NCI-H226 (cell line): ENCODE results near the gene ASB1.
A peak's percentile ranks its signal among the peaks of the same experiment; 100 is the strongest.
"Not testable (repeated sequence)": the region's sequence is repeated elsewhere in the genome, so short reads cannot be mapped to it uniquely, and the experiment has no call there.

Experiments used
- DNase-seq: peaks from one replicate; pipeline ENCODE4 v3.0.0-alpha.2; 2015

Gene ASB1

DNA sequence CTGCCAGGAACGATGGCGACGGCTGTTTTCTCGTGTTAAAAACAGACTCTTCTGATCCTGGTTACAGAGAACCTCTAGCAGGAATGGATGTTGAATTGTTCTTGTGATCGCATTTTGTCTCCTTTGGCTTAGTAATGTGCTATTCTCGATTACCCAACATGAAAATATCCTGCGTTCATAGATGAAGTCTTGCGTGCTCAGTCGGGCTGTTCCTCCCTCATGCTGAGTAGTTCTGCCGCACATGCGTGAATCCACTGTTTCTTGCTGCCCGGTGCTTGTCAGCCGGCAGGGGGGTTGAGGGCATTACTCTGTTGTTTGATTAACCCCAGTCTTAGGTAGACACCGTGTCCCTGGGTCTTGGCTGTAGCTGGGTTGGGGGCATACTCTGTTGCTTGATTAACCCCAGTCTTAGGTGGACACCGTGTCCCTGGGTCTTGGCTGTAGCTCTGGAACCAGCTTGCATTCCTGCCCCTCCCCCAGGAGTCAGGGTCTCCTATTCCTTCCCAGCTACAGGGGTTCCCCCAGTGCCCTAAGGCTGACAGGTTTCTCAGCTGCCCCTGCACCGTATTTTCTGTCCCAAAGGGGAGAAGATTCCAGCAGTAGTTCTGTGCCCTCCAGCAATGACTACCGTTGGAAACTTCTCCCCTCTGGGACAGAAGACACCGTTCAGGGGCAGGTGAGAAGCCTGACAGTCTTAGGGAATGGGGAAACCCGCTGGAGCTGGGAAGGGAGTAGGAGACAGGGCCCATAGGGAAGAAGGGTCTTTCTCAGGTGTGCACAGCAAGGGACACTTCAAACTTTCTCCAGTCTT, 22.1 kb upstream of the ASB1 start:
- no peak for DNase-seq

DNA sequence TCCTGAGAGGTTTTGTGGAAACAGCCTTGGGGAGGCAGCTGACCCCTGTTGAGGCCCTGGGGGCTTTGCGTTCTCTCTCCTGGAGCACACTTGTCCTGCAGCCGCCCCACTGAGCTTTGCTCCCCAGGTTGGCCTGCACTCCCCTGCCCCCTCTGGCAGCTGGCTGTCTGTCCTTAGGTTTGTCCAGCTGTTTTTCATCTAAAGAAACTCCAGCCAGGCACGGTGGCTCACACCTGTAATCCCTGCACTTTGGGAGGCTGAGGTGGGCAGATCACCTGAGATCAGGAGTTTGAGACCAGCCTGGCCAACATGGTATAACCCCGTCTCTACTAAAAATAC, 21.5 kb upstream of the ASB1 start:
- not testable (repeated sequence) for DNase-seq

DNA sequence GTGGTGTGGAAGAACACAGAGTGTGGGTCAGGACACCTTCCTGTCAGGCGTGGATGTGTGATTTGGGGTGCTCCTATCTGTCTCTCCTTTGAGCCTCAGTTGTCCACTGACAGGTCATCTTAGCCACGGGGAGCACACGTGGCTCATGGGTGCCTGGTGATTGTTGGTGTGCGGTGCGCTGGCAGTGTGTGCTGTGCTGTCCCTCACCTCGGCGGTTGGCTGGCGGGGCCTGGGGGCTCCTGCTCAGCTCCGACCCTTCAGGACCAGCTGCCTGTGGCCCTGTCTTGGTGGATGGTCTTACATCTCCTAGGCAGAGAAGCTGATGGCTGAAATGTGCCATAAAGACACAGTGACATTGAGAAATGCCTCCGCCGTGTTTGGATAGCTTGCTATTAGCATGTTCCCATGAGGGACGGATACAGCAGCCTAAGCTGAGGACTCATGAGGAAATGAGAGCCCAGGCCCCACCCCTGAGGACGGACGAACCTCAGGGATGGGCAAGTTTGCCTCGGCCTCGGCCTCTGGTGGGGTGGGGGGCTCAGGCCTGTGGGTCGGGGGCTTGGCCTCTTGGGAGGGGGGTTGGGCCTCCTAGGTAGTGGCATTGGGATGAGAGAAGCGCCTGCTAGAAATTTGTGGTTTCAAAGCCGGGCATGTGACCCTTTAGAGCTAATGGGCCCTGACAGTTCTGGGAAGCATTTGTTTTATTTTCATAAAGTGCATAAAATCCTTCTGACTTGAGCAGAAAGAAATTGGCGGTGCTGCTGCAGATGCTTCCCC, 20.3 kb upstream of the ASB1 start:
- DNase-seq = no peak

DNA sequence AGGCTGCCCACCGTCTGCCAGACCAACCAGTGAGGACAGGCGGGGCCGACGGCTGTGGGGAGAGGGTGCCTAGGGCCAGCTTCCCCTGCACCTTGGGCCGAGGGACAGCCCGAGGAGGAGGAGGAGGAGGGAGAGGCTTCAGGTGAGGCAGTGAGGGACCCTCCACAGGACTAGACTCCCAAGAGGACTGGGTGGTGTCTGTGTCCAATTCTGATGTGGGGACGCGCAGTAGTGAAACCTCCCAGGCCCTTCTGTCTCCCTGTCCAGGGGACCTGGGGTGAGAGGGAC, 19.8 kb upstream of the ASB1 start:
- DNase-seq = no peak

DNA sequence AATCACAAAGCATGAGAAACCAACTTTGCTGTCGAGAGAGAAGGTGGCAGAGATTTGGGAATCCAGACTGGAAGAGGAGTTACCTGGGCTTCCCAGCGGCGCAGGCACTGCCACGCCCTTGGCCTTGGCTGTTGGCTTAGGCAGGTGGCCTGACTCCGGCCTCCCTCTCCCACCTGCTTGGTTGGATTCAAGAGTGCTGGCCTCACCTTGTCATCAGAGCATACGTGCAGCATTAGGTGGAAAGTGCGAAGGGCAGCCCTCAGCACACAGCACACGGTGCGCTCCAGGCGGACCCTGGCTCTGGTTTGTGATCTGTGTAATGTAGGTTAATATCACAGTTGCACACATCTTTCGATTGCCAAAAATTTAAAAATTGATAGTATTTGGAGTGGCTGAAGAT, 19.2 kb upstream of the ASB1 start:
- DNase-seq = no peak

DNA sequence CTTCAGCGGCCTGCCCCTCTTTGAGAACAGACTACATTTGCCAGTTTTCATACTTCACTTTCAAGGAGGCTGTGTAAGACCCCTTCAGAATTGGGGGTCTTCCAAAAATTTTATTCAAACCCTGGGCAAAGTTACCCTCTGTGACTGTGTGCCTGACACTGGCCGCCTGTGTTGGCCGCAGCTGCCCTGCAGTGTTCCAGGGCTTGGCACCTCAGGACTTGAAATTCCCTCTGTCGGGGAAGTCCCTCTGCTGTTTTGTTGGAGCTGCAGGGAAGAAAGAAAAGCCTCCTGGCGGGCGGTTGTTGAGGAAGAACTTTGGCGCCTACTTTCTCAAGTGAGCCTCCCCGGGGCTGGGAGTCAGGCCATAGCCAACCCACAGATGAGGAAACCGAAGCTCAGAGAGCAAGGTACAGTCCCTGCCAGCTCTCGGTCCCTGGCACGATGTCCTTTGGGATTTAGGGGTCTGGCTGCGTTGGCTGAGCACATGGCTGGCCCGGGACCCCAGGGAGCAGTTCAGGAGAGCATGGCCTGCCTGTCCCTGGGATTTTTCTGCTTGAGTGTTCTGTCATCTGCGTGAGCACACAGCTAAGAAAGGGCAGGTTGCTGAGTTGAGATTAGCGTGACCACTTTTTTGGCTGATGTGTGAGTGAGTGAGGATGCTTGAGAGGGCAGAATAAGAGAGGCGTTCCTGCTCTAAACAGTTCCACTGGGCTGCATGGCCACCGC, 17.9 kb upstream of the ASB1 start:
- no peak for DNase-seq

DNA sequence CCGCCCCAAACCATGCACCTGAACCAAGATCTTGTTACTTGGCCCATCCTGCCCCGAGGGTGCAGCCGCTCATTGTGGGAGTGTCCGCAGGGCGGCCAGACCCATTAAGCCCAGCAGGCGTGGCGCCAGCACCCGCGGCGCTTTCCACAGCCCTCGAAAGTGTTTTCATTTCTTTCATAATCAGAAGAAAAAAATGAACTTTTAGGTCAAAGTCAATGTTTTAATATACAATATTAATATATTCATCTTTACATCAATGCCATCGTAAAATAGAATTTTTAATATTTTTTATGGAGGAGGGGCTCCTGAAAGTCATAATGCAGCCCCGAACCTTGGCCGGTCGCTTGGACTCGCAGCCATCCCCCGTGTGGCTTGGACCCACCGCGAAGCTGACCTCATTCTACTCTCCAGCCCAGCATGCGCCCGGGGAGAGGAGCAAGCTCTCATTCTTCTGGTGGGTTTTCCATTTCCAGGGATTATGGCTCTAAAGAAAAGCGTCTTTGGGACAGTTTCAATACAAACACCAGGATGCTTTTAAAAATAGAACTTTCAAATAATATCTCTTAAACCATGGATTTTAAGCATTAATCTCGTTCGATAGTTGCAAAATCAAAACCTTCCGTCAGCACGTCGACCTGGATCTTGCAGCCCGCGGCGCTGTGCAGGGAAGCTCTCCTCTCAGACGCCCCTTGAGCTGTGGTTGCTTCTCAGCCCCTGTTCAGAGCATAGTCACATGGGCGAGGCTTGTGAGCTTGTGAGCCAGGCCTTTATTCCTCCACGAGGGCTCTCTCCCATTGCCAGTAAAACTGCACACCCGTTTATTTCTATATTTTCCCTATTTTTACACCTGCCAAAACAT, 17.2 kb upstream of the ASB1 start:
- no peak for DNase-seq

DNA sequence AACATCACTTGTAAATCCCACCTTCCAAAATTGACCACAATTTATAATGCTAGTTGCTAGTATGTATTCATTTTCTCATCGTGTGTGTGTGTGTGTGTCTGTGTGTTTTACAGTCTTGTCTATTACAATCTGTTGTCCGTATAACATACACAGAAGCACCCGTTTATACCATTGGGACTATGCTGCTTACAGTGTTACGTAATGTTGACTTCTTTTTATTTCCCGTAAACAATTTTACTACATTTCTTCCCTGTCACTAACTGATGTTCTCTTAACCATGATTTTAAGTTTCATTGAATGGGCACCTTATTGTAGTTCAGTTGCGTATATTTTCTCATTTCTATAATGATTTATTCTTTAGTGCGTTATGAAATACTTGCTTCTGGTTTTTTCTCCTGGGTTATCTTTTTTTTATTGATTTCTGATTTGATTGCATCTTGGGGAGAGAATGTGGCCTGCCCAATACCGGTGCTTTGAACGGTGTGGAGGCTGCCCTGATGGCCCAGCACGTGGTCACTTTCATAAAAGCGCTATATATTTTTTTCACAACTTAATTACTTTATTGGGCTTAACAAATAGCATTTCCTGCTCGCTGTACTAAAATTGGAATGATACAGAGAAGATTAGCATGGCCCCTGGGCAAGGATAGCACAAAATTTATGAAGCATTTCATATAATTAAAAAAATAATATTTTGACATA, 14.5 kb upstream of the ASB1 start:
- DNase-seq = no peak

DNA sequence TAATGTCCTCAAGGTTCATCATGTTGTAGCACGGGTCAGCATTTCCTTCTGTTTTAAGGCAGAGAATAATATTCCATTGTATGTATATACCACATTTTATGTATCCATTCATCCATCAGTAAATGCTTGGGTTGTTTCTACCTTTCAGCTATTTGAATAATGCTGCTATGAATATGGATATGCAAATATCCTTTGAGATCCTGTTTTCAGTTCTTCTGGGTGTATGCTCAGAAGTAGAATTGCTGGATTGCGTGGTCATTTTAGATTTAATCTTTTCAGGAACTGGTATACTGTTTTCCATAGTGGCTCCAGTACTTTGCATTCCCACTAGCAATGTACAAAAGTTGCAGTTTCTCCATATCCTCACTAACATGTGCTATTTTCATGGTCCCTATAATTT, 13.4 kb upstream of the ASB1 start:
- no peak for DNase-seq

DNA sequence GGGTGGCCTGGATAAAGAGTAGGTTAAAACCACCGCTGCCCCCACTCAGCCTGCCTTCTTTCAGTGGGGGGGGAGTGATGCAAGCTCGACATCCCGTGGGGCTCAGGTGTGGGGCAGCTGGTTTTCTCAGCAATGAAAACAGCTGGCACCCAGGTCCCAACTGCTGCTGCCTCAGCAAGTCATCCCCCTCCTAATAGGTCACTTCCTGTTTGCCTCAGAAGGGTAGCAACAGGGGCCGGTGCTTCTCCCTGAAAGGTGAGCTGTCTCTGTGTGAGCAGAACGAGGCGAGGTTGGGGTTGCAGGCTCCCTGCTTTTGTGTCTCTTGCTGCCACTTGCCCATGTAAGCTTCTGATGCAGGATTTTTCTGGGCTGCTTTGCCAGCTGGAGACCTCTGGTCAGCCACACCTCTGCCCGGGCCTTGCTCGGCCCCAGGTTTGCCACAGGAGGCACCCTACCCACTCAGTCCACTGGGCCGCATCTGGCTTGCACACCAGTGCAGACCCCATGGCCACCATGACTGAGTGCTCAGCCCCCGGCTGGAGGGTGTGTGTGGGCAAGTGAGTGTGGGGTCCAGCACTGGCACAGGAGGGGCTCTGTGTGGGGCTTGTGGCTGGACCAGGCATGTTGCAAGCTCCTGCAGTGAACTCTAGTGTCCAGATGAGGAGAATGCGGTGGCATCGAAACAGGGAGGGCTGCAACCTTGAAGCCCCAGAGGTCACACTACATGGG, 11.5 kb upstream of the ASB1 start:
- no peak for DNase-seq

DNA sequence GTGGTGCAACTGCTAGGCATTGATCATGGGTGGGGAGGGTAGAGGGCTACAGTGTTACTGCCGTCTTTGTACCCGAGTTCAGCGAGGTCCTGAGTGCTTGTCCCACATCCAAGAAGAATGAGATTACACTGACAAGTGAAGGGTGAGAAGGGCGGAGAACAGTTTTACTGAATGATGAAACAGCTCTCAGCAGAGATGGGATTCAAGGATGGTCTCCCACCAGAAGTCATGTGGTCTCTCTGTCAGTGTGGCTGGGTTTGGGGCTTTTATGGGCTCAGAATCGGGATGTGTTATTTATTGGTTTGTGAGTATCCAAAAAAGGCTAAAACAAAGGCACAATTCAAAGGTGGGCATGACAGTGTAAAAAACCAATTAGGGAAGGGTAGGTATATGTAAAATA, 10.8 kb upstream of the ASB1 start:
- no peak for DNase-seq

DNA sequence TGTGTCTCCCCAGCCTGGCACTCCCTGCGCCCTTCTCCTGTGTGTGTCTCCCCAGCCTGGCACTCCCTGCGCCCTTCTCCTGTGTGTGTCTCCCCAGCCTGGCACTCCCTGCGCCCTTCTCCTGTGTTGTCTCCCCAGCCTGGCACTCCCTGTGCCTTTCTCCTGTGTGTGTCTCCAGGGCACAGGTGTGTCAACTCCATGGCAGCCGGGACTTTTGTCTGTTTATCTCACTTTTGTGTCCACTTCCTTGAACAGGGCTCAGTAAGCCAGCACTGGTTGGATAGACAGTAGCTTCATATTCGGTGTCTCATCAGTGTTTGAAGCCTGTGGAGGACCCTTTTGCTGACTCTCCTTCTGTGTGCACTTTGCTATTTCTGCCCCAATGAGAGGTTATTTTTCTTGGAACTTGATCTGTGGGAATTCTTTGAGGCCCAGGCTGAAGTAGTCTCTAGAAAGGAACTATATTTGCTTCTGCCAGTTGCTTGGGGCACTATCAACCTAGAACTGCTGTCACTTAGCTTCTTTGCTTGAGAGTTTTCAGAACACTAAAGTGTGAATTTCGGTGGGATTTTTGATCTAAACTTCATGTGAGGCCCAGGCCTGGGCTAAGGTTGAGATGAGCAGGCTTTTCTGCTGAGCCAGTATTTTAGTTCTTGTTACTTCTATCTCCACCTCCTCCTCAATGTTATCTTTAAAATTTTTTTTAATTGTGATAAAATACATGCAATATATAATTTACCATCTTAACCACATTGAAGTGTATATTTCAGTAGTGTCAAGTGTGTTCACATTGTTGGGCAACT, 8.3 kb upstream of the ASB1 start:
- DNase-seq = no peak

DNA sequence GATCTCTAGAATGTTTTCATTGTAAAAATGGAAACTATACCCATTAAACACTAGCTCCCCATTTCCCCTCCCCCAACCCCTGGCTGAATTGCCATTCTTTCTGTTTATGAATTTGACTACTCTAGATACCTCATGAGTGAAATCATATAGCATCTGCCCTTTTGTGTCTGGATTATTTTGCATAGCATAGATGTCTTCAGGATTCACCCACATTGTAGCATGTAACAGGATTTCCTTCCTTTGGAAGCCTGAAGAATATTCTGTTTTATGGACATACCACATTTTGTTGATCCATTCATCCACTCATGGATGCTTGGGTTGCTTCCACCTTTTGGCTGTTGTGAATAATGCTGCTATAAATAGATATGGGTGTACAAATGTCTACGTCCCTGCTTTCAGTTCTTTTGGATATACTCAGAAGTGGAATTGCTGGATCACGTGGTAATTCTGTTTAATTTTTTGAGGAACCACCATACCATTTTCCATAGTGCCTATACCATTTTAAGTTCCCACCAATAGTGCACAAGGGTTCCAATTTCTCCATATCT, 7.7 kb upstream of the ASB1 start:
- DNase-seq = no peak

DNA sequence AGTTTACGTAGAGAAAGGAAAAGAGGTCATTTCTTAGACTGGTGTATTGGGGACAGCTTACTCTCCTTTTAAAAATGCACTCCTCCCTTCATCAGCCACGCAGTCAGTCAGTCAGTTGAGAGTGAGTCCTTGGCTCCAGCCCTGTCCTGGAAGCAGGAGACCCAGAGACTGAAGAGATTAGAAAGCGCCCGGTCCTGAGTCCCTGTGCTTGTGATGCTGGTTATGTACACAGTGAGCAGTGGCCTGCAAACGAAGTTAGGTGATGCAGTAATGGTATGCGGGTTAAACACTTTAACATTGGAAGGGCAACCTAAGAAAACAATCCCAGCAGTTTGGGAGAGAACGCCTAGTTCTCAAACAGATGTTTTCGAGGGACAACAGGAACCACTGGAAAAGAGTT, 6.3 kb upstream of the ASB1 start:
- no peak for DNase-seq

DNA sequence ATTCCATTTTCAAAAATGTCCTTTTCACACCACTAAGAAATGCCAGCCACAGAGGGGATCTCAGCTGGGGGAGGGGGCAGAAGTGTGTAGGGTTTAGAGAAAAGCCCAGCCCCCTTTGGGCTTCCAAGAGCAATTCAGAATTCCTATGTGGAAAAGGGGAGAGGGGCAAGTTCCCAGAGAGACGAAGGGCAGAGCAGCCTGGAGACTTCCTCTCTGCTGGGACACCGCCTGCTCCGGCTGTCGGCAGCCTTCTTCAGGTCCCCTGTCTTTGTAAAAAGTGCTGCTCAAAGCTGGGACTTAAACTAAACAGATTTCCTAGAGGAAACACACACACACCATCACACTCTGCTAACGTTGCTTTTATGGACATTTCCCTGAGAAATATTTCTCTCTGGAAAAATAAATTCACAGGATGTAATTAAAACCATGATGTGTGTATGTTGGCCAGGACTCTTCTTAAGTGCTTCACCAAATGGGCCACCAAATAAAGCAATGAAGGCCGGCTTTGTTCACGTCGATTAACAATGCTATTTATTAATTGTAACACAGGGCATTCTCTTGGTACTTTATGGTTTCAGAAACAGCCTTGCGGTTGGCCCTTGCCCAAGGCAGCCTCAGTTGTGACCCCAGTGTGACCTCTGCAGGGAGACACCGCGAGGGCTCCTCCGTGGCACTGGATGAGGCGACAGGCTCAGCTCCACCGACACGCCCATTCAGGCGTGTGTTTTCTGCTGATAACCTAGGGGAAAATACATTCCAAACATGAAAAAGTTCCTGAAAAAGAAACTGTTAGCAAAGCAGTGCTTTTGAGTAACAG, 5.6 kb upstream of the ASB1 start:
- no peak for DNase-seq

DNA sequence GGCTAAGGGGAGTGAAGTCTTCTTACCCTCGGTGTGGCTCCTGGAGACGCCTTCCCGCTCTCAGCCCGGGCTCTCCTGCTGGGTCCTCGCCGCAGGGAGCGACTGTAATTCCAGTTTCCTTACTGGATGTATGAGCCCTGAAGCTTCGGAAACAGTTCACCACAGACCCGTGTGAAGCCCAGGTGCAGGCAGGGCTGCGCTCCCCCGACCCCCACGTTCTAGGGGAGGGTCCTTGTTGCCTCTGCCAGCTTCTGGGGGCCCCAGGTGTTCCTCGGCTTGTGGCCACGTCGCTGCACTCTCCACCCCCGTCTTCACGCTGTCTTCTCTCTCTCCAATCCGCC, 5.1 kb upstream of the ASB1 start:
- DNase-seq = no peak

DNA sequence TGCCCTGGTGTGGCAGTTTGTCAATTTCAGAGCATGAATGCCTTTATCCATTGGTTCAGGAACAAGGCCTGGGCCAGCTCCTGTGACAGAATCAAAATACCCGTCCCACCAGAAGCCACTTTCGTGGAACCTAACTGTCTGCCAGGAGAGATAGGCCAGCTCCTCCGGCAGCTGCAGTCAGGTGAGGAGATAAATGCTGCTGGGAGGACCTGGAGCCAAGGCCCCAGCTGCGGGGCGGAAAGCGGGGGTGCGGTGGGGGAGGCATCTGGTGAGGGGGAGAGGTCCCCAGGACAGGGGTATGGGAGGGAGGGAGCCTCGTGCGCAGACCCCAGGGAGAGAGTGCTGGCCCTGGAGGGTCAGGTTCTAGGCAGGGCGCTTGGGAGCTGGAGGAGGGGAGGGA, 4.4 kb upstream of the ASB1 start:
- no peak for DNase-seq

DNA sequence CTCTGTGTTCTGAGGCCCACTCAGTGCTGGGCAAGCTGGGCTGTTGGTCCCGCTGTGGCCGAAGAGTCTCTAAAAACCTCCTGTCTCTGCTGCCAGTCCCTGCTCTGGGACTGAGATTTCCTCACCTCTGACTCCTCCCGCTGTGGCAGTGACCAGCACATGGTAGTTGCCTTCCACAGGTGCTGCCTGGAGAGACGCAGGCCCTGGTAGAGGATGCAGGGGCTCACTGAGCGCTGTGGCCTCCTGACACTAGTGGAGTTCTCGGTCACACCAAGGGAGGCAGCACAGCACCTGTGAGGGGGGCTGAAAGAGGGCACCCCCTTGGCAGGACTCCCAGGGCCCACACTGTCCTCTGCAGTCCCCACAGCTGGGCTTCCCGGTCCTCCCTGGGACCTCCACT, 3.8 kb upstream of the ASB1 start:
- no peak for DNase-seq

DNA sequence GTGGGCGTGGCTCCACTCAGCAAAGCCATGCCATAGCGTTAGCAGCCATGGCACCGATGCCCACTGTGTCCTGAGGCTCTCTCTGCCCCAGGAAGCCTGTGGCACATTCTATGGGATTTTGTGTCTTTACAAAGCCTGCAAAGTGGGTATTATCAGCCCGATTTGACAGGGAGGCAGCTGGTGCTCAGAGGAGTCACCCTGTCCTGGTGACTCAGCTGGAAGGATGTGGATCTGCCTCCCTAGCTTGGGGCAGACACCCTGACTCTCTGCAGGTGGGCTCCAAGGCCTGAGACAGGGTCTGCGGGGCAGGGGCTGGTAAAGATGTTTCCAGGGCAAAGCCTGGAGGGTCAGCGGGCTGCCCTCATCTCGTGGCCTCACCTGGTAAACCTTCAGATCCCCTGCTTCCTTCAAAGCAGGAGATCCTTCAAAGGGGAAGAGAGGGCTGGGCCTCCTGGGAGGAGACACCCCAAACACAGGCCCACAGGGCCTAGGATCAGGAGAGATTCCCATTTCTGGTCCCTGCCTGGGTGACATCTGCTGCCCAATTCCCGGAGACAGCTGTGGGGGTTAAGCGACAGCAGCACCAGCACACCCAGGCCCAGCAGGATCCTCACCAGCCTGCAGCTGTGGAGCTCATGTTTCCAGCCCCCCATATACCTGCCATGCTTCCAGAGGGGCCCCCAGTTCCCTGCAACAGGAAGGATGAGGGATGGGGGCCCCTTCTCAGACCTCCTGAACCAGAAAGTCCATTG, 3.0 kb upstream of the ASB1 start:
- peak; percentile 33 for DNase-seq
